GM23338 (cell line): ENCODE measurements around the gene GPR146. TPM values are rescaled to one million over a fixed set of nuclear protein-coding genes. Genes with fewer than 3 reads are reported as not detected.

ENCODE experiments used
- ATAC-seq: fragments of 200-7000 bp; cut with Tn5 transposase; 3 replicates; pipeline ENCODE4 v1.9.1; 2020
- DNase-seq: peaks from one replicate; pipeline ENCODE4 v3.0.0-alpha.2; 2015; ENCODE audit warnings: low spot score
- H2AFZ ChIP-seq: fragments of 200-600 bp; sonication (generic); 2 replicates; pipeline ENCODE4 v1.8.0; 2016; ENCODE audit warnings: antibody characterized with exemption, mild to moderate bottlenecking, moderate library complexity
- H3F3A ChIP-seq: fragments of 200-600 bp; sonication (generic); replicated peaks from 2 replicates; pipeline ENCODE4 v1.8.0; 2017; ENCODE audit warnings: antibody characterized with exemption, mixed run types, low read depth
- H3K27ac ChIP-seq: fragments of 200-600 bp; sonication (generic); 2 replicates; pipeline ENCODE4 v1.6.1; 2016; ENCODE audit warnings: low read depth
- H3K27me3 ChIP-seq: fragments of 200-600 bp; sonication (generic); 2 replicates; pipeline ENCODE4 v1.8.0; 2016; ENCODE audit warnings: mild to moderate bottlenecking, mixed run types, moderate library complexity; ENCODE audit not compliant: insufficient read depth
- H3K36me3 ChIP-seq: fragments of 200-600 bp; sonication (generic); 2 replicates; pipeline ENCODE4 v1.8.0; 2016; ENCODE audit warnings: mild to moderate bottlenecking; ENCODE audit not compliant: insufficient read depth
- H3K4me1 ChIP-seq: fragments of 200-600 bp; sonication (generic); 2 replicates; pipeline ENCODE4 v1.8.0; 2016; ENCODE audit warnings: mild to moderate bottlenecking, moderate library complexity; ENCODE audit not compliant: insufficient read depth
- H3K4me2 ChIP-seq: fragments of 200-600 bp; sonication (generic); 2 replicates; pipeline ENCODE4 v1.7.1; 2017; ENCODE audit warnings: mixed run types
- H3K4me3 ChIP-seq: fragments of 200-600 bp; sonication (generic); 2 replicates; pipeline ENCODE4 v1.6.1; 2016; ENCODE audit warnings: mixed run types
- H3K79me2 ChIP-seq: fragments of 200-600 bp; sonication (generic); replicated peaks from 2 replicates; pipeline ENCODE4 v1.8.0; 2017; ENCODE audit warnings: mild to moderate bottlenecking; ENCODE audit not compliant: insufficient read depth
- H3K9me2 ChIP-seq: fragments of 200-600 bp; sonication (generic); 2 replicates; pipeline ENCODE4 v1.8.0; 2017; ENCODE audit not compliant: insufficient read depth
- H4K20me1 ChIP-seq: fragments of 200-600 bp; sonication (generic); replicated peaks from 2 replicates; pipeline ENCODE4 v1.8.0; 2017; ENCODE audit warnings: mild to moderate bottlenecking; ENCODE audit not compliant: insufficient read depth
- H3K27ac Mint-ChIP-seq: 2 replicates; pipeline ENCODE4 v1.8.0; 2020; ENCODE audit warnings: inconsistent platforms, mild to moderate bottlenecking, moderate library complexity, mixed read lengths
- H3K27me3 Mint-ChIP-seq: 3 replicates; pipeline ENCODE4 v1.8.0; 2022; ENCODE audit warnings: low read depth, mild to moderate bottlenecking, moderate library complexity, mixed read lengths, inconsistent platforms; ENCODE audit not compliant: insufficient read depth, poor library complexity
- H3K36me3 Mint-ChIP-seq: 3 replicates; pipeline ENCODE4 v1.8.0; 2021; ENCODE audit warnings: low read depth, mild to moderate bottlenecking, inconsistent platforms, moderate library complexity, mixed read lengths
- H3K4me1 Mint-ChIP-seq: 3 replicates; pipeline ENCODE4 v1.8.0; 2020; ENCODE audit warnings: mild to moderate bottlenecking, inconsistent platforms, mixed read lengths
- H3K4me3 Mint-ChIP-seq: 3 replicates; pipeline ENCODE4 v1.8.0; 2021; ENCODE audit warnings: moderate library complexity, mild to moderate bottlenecking, inconsistent platforms, mixed read lengths
- H3K9me3 Mint-ChIP-seq: 3 replicates; pipeline ENCODE4 v1.8.0; 2020; ENCODE audit warnings: moderate library complexity, mild to moderate bottlenecking, inconsistent platforms, mixed read lengths
- POLR2AphosphoS5 ChIP-seq: IDR thresholded peaks from 2 replicates; pipeline ENCODE4 v1.6.1; 2016; ENCODE audit warnings: antibody characterized with exemption, low read depth
- ZNF331 ChIP-seq: fragments of 250-450 bp; sonication (Bioruptor Pico); IDR thresholded peaks from 2 replicates; pipeline ENCODE4 v1.5.0; 2020; ENCODE audit warnings: low read depth, mild to moderate bottlenecking, moderate library complexity
- polyA plus RNA-seq: library from polyadenylated mRNA; unstranded; fragments of >200 nt; fragmentation: Nextera tagmentation; extraction: Ambion mirVana; gene quantifications from 2 replicates; pipeline ENCODE4 v1.2.1, GENCODE V29; 2016
- total RNA-seq: library from RNA; depleted of rRNA; stranded (reverse); fragments of >200 nt; shearing (Covaris generic); gene quantifications from 2 replicates; pipeline ENCODE4 v1.2.3, GENCODE V29; 2014
- TF ChIP-seq, protein P1 (sequence below): fragments of 250-450 bp; sonication (Bioruptor Pico); IDR thresholded peaks from 2 replicates; pipeline ENCODE4 v1.5.0; 2020; ENCODE audit warnings: mild to moderate bottlenecking, moderate library complexity
- TF ChIP-seq, protein P2 (sequence below), 2 experiments: fragments of 200-600 bp in 1 of 2; sonication (generic) in 1 of 2; conservative IDR thresholded peaks; 2 replicates each; pipeline versions ENCODE4 v1.5.1 to v1.6.1; 2016 to 2017; ENCODE audit warnings: antibody characterized with exemption in 2 of 2, low read depth in 2 of 2, mild to moderate bottlenecking in 2 of 2, moderate library complexity in 1 of 2

GPR146 gene
- total and polyA plus RNA-seq, 2 experiments from 2014 or later, result 0.28 to 0.37 TPM

DNA sequence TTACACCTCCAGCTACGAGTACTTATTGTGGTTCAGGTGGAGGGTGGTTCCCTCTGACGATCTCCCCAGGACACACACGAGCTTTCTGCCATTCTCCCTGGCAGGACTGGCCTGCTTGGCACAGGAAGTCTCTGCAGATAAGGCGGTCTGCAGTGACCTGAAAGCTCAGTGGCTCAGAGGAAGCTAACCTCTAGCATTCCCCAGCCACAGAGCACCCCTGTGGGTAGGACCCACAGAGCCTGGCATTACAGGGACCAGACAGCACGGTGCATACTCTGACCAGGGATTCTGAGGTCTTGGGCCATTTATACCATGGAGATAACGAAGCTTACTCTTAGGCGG lies 1.9 kb upstream of the GPR146 start (continued):
- TF ChIP-seq, protein P1, sequence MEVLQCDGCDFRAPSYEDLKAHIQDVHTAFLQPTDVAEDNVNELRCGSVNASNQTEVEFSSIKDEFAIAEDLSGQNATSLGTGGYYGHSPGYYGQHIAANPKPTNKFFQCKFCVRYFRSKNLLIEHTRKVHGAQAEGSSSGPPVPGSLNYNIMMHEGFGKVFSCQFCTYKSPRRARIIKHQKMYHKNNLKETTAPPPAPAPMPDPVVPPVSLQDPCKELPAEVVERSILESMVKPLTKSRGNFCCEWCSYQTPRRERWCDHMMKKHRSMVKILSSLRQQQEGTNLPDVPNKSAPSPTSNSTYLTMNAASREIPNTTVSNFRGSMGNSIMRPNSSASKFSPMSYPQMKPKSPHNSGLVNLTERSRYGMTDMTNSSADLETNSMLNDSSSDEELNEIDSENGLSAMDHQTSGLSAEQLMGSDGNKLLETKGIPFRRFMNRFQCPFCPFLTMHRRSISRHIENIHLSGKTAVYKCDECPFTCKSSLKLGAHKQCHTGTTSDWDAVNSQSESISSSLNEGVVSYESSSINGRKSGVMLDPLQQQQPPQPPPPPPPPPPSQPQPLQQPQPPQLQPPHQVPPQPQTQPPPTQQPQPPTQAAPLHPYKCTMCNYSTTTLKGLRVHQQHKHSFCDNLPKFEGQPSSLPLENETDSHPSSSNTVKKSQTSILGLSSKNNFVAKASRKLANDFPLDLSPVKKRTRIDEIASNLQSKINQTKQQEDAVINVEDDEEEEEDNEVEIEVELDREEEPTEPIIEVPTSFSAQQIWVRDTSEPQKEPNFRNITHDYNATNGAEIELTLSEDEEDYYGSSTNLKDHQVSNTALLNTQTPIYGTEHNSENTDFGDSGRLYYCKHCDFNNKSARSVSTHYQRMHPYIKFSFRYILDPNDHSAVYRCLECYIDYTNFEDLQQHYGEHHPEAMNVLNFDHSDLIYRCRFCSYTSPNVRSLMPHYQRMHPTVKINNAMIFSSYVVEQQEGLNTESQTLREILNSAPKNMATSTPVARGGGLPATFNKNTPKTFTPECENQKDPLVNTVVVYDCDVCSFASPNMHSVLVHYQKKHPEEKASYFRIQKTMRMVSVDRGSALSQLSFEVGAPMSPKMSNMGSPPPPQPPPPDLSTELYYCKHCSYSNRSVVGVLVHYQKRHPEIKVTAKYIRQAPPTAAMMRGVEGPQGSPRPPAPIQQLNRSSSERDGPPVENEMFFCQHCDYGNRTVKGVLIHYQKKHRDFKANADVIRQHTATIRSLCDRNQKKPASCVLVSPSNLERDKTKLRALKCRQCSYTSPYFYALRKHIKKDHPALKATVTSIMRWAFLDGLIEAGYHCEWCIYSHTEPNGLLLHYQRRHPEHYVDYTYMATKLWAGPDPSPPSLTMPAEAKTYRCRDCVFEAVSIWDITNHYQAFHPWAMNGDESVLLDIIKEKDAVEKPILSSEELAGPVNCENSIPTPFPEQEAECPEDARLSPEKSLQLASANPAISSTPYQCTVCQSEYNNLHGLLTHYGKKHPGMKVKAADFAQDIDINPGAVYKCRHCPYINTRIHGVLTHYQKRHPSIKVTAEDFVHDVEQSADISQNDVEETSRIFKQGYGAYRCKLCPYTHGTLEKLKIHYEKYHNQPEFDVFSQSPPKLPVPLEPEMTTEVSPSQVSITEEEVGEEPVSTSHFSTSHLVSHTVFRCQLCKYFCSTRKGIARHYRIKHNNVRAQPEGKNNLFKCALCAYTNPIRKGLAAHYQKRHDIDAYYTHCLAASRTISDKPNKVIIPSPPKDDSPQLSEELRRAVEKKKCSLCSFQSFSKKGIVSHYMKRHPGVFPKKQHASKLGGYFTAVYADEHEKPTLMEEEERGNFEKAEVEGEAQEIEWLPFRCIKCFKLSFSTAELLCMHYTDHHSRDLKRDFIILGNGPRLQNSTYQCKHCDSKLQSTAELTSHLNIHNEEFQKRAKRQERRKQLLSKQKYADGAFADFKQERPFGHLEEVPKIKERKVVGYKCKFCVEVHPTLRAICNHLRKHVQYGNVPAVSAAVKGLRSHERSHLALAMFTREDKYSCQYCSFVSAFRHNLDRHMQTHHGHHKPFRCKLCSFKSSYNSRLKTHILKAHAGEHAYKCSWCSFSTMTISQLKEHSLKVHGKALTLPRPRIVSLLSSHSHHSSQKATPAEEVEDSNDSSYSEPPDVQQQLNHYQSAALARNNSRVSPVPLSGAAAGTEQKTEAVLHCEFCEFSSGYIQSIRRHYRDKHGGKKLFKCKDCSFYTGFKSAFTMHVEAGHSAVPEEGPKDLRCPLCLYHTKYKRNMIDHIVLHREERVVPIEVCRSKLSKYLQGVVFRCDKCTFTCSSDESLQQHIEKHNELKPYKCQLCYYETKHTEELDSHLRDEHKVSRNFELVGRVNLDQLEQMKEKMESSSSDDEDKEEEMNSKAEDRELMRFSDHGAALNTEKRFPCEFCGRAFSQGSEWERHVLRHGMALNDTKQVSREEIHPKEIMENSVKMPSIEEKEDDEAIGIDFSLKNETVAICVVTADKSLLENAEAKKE (CRISPR knock-in tag), result no peak
- TF ChIP-seq ZNF331, result no peak
- TF ChIP-seq, protein P2, sequence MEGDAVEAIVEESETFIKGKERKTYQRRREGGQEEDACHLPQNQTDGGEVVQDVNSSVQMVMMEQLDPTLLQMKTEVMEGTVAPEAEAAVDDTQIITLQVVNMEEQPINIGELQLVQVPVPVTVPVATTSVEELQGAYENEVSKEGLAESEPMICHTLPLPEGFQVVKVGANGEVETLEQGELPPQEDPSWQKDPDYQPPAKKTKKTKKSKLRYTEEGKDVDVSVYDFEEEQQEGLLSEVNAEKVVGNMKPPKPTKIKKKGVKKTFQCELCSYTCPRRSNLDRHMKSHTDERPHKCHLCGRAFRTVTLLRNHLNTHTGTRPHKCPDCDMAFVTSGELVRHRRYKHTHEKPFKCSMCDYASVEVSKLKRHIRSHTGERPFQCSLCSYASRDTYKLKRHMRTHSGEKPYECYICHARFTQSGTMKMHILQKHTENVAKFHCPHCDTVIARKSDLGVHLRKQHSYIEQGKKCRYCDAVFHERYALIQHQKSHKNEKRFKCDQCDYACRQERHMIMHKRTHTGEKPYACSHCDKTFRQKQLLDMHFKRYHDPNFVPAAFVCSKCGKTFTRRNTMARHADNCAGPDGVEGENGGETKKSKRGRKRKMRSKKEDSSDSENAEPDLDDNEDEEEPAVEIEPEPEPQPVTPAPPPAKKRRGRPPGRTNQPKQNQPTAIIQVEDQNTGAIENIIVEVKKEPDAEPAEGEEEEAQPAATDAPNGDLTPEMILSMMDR (conservative IDR thresholded peaks at IDR 0.05; ENCODE audit: low read depth in 2 of 2), result no peak

DNA sequence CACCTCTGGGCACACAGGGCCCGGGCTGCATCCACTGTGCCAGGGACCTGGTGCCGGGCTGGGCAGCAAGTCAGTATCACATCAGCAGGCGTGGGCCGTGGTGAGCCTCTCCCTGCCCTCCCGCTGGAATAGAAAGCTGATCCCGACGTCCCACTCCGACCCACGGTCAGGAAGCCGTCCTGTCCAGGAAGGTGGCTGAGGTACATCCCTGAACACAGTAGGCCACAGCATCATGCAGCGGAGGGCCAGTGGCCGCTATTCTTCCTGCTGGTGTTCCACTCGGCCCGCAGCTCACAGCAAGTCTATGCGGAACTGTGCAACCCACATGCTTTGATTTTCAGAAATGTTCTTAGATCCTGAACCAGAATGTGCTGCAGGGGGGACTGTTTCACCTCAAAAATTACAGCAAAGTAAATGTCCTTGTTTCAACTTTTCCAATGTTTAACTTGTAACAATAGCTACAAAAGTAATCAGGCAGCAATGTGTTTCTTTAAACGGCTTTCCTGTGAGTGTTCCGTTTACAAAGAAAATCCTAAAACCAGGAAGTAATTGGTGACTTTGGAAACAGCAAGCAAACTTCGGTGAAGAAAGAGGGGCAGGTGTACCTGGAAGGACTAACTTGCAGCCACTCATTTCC lies 676 bp upstream of the GPR146 start:
- Histone ChIP-seq H3K9me2 (no peaks in the 10 kb centered on the region), H3K4me2 (peak overlapping the region; percentile 67), H3K36me3 (no peaks in the 10 kb centered on the region), H3K79me2 (peaks cover 36% of the 10 kb centered on the region), H3F3A (peaks cover 6% of the 10 kb centered on the region; the same call in 1 of the 2 replicates), H2AFZ (no peak overlapping the region), H4K20me1 (peaks cover 3% of the 10 kb centered on the region; the same call in 1 of the 2 replicates), H3K27ac (peak overlapping the region; percentile 84), H3K4me3 (peak overlapping the region; percentile 44), H3K27me3 (no peaks in the 10 kb centered on the region), H3K4me1 (peaks cover 11% of the 10 kb centered on the region)
- H3K4me3 Mint-ChIP-seq, result peak overlapping the region; percentile 67
- peaks cover 42% of the 10 kb centered on the region for H3K4me1 Mint-ChIP-seq
- H3K27ac Mint-ChIP-seq, result peak overlapping the region; percentile 97
- peaks cover 3% of the 10 kb centered on the region for H3K27me3 Mint-ChIP-seq
- DNase-seq, result no peak
- 0 out of 2 replicates have a peak, but pooled peaks have one; percentile 4 for TF ChIP-seq POLR2AphosphoS5
- TF ChIP-seq, protein P2 (conservative IDR thresholded peaks at IDR 0.05; ENCODE audit: low read depth in 2 of 2), result no peak
- ATAC-seq, result no peak; the same call in 2 of the 3 replicates
- peaks cover 9% of the 10 kb centered on the region for H3K9me3 Mint-ChIP-seq
- peaks cover 7% of the 10 kb centered on the region for H3K36me3 Mint-ChIP-seq
